ENCODE results near the gene DAB1.
"Not testable (repeated sequence)": the region's sequence is repeated elsewhere in the genome, so short reads cannot be mapped to it uniquely, and the experiment has no call there.

The DAB1 gene

GRCh38 chr1:57117753-57118152 lies 306.1 kb downstream of the DAB1 start:
- no peak for DNase-seq (ENCODE audit: low spot score)

DNA sequence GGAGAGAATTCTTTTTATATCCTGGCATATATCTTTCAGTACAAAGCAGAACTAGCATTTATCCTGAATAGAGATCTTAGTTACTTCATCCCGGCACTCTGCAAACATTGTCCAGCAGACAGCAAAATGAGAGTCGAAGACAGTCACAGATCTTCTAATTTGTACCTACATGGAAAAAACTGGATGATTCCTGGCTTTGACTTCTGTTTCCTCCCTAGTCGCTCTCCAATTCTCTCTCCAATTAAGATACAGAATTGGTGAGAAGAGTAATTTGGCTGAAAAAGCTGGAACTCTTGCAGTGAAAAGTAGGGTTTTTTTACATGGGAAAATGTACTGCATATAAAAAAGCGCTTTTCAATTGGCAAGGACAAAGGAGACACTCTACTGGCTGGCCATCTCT lies 307.0 kb downstream of the DAB1 start:
- no peak for DNase-seq (ENCODE audit: low spot score)

DNA sequence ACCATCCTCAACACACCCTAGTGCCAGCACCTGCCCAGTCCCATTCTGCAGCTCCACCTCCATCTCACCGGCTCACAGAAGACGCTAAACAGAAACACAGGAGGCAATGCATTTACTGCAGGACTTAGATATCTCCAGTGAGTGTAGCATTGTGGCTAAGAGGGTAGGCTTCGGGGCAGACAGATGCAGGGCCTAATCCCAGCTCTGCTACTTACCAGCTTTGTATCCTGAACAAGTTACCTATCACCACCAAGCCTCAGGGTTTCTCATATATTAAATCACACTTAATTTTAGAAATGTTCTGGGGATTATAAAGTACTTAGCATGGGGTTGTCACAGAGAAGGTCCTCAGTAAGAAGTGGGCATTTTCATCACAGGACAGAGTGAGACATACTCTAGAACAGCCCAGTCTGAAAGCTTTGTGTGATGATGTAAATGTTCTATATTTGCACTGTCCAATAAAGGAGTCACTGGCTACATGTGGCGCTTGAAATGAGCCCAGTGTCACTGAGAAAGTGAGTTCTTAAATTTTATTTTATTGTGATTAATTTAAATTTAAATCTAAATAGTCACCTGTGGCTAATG lies 308.7 kb downstream of the DAB1 start:
- no peak for DNase-seq (ENCODE audit: low spot score)

DNA sequence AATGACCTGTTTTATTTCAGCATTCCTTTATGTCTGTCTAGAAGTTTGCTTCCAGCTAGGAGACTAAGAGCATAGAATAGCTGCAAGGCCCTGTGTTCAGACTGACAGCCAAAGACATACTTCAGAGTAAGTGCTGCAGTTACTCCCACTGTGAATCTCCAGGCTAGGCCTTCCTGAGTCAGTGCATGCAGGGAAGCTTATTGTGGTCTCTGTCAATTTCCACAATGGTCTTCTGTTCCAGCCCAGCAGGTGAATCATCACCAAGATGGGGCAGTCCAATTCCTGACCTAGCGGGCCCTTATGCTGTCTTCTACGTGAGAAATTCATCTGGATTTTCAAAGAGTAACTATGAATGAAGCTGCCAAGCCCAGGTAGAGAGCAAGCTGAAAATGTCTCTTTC lies 311.7 kb downstream of the DAB1 start:
- no peak for DNase-seq (ENCODE audit: low spot score)

DNA sequence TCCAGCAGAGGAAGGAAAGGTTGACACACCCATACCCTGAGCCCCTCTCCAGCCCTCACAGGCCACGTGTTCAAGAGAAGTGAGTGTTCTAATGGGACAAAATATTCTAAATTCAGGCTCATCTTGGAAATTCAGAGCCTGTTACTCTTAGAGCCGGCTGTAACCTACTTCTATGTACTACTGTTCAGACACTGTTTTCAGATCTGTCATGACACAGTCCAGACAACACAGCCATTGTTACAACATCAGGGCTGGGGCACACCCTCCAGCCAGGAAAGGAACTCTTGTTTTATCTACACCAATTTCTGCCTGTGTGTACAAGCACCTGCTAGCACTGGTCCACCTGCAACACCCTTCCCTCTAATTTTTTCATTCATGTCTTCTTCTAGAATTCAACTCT lies 312.7 kb downstream of the DAB1 start:
- no peak for DNase-seq (ENCODE audit: low spot score)

GRCh38 chr1:57109883-57110282 lies 314.0 kb downstream of the DAB1 start:
- DNase-seq (ENCODE audit: low spot score) = no peak

- DNase-seq (ENCODE audit: low spot score) = no peak
Measured at GRCh38 chr1:57109247-57109646, 314.6 kb downstream of the DAB1 start.

DNA sequence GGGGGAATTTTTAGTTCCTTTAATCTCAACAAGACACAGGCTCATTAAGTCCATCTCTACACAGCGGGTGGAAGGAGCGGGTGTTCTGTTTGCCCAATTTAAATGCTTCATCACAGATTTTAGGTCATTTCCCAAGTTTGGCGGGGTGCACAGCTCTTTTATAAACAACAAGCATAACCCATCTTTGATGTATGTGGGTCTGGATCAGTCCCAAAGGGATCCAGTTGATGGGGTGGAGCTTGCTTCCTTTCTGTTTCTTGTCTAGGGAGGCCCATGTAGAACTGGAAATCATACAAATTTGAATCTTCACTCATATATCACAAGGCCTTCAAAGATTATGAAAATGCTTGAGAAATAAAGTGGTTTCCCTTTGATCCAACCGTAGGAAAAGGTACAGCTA lies 317.6 kb downstream of the DAB1 start:
- DNase-seq (ENCODE audit: low spot score) = no peak

DNA sequence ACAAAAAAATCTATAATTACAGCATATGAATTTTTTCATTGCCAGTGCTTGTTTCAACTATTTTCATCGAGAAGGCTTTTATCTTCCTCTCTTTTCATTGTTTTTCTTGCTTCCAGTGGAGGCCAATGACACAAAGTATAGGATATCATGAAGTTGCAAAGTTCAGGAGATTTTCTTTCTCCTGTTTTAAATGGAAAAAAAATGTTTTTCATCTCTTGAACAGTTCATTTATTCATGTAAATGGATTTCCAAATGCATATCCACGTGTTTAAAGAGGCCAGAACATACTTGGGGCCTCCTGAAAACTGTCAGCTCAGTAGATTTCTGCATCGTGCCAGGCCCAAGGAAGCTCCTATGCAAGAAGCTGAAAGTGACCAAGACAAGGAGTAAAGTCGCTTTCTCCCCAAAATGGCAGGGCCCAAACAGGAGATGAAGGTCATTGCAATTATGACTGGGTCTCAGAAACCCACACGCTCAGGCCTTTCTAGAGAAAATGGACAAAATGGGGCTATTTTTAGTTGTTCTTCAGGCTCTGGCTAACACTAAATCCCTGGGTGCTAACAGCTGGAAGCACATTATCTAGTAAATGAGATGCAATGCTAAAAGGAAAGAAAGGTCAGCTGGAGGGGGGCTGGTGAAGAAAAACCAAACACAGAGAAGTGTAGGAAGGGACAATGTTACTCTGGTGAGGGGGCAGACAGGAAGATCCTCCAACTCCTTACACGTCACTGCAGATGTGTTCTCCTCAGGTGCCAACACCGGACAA lies 321.1 kb downstream of the DAB1 start:
- no peak for DNase-seq (ENCODE audit: low spot score)

DNA sequence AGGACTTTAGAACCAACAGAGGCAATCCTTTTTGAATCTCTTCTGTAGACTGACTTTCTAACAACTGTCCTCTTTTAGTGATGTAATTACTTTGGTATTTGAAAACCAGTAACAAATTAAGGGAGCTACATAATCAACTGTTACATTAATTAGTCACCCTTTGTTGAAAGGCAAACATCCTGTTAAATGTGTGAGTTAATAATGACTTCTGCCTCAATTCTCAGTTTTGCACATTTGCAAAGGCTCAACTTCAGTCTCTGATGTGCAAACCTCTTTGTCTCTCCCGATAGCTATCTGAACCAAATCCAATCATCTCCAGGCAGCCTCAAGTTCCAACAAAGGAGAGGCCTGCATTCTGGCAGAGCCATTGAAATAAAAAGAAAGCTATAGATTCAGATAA lies 322.7 kb downstream of the DAB1 start:
- DNase-seq (ENCODE audit: low spot score) = no peak

DNA sequence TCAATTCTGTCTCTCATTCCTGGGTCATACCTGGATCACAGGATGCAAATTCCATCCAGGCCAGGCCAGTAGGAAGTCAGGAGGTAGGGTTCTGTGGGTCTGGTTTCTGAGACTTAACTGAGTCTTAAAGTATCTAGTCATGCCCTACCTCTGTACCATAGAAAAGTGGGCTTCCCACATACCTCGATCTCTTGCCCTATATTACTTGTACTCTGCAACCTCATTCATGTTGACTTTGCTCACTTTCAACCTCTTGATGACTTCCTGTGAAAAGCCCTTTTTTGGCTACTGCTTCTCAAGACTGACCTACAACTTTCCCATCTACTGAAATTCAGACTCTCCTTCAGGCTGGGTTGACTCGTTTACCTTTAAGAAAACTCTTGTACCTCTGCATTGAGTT lies 329.1 kb downstream of the DAB1 start:
- DNase-seq (ENCODE audit: low spot score) = no peak

DNA sequence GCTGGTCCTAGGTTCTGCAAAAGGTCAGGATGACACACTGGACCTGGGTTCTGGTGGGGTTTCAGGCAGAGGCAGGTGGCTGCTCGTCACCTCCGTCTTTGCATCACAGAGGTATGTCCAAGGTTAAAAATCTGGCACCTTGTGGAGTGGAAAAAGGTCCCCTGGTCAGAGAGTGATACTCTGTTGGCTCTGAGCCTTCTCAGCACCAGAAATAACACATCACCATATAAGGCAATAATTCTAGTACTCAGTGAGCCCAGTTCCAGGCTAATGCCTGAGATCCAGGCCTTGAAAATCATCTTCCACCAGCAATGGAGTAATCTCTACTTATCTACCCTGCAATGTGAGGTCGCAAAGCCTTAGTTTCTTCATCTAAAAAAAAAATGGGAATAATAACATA lies 330.7 kb downstream of the DAB1 start:
- DNase-seq (ENCODE audit: low spot score) = no peak

GRCh38 chr1:57091642-57092041 lies 332.2 kb downstream of the DAB1 start:
- DNase-seq (ENCODE audit: low spot score) = no peak

GRCh38 chr1:57089855-57090254 lies 334.0 kb downstream of the DAB1 start:
- no peak for DNase-seq (ENCODE audit: low spot score)

DNA sequence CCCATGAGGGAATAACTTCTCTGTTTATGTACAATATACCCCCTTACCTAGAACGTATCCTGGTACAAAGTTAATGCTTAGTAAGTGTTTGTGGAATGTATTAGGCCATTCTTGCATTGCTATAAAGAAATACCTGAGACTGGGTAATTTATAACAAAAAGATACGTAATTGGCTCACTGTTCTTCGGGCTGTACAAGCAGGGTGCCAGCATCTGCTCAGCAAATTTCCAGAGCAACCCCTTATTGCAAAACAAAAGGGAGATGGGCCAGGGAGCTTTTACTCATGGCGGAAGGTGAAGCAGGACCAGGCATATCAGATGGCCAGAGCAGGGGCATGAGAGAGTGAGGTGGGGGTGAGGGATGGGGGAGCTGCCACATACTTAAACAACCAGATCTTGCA lies 334.6 kb downstream of the DAB1 start:
- DNase-seq (ENCODE audit: low spot score) = no peak

DNA sequence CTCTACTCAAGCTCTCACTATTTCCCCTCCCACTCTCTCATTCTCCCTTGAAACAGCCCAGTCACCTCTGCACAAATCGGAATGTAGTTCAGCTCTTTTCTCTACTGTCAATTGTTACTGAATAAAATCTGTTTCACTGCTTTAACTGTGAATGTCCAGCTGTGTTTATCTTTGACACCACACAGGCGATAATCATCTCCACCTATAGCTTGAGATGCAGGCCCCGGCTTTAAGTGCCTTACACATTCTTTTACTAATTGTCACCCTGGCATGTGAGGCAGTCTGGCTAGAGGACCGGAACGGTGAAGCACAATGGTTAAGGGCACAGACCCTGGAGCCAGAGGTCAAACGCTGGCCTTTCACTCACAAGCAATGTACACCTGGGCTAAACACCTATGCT lies 335.2 kb downstream of the DAB1 start:
- DNase-seq (ENCODE audit: low spot score) = no peak

GRCh38 chr1:57087660-57088059 lies 336.2 kb downstream of the DAB1 start:
- DNase-seq (ENCODE audit: low spot score) = not testable (repeated sequence)

GRCh38 chr1:57086154-57086553 lies 337.7 kb downstream of the DAB1 start:
- no peak for DNase-seq (ENCODE audit: low spot score)

- DNase-seq (ENCODE audit: low spot score) = no peak
Measured at GRCh38 chr1:57084701-57085100, 339.2 kb downstream of the DAB1 start.

DNA sequence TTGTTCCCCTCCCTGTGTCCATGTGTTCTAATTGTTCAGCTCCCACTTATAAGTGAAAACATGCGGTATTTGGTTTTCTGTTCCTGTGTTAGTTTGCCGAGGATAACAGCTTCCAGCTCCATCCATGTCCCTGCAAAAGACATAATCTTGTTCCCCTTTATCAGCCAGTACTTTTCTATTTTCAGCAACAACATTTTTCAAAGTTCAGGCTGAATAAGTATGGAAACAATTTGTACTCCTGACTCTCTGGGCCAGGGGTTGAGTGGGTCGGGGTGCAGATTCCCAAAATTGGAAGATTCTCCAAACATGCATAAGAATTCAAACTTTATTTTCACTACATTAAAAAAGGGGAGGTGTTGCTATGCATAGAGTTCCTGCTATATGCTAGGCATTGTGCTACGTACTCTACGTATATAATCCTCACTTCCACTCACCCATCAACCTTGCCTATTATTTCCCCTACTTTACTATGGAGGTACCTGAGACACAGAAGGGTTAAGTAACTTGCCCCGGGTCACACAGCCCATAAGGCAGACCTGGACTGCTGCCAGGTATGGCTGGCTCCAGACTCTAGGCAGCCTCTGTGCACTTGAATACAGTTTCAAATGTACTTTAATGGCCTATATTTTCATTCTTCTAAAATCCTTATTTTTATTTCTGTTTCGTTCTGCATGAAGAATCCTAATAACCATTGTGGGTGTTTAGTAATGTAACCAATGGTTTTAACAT lies 341.0 kb downstream of the DAB1 start:
- no peak for DNase-seq (ENCODE audit: low spot score)

DNA sequence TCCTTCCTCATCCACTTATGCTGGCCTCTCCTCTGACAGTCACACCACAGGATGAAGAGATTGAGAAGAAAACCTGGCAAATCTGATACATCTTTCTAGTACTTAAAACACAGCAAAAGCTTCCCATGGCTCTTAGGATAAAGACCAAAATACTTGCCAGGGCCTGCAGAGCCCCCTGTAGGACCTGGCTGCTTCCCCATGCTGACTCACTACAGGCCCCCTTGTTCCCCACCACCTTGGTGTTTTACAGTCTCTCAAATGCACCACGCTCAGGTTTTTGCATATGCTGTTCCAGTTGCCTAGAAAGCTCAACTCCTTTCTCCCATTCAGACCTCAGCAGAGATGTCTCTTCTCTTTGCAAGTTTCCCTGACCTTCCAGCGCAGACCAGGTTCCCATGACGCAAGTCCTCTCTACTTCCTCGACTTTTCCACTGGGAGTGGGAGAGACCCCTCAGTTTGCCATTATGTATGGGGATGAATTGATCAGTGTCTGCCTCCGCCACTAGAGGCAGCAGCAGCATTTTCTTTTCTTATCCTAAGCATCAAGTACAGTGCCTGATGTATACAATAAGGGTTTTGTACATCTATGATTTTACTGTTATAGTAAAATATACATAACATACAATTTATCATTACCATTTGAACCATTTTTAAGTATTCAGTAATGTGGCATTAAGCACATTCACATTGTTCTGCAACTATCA lies 344.3 kb downstream of the DAB1 start:
- no peak for DNase-seq (ENCODE audit: low spot score)

GRCh38 chr1:57072401-57073110 lies 351.3 kb downstream of the DAB1 start:
- no peak for DNase-seq (ENCODE audit: low spot score)

Data from ecto neural progenitor cell (in vitro differentiated cells).